ENCODE measurements around the gene SLC47A2. TPM values are rescaled to one million over a fixed set of nuclear protein-coding genes. Genes with fewer than 3 reads are reported as not detected.

SLC47A2 gene
- total RNA-seq, 1 donor from 2014 or later = not detected

GRCh38 chr17:19705201-19705600 lies 11.2 kb downstream of the SLC47A2 start:
- Mint-ChIP-seq H3K9me3 (no peaks in the 10 kb centered on the region), H3K27ac (no peak overlapping the region), H3K27me3 (no peaks in the 10 kb centered on the region), H3K4me3 (no peak overlapping the region), H3K4me1 (no peaks in the 10 kb centered on the region), H3K36me3 (ENCODE audit: low read depth) (no peaks in the 10 kb centered on the region)
- DNase-seq (no peak), ATAC-seq (ENCODE audit: low read depth) (no peak)
- CTCF ChIA-PET = no interaction called here
- POLR2A ChIA-PET = no interaction called here
- intact Hi-C loops (cut with micrococcal nuclease) = no loop called here
- TF ChIP-seq CTCF (IDR thresholded peaks at IDR 0.05) = no peak

GRCh38 chr17:19703828-19704613 lies 12.4 kb downstream of the SLC47A2 start:
- Mint-ChIP-seq H3K27me3 (no peaks in the 10 kb centered on the region), H3K4me3 (no peak overlapping the region), H3K36me3 (ENCODE audit: low read depth) (no peaks in the 10 kb centered on the region), H3K27ac (no peak overlapping the region), H3K4me1 (no peaks in the 10 kb centered on the region), H3K9me3 (no peaks in the 10 kb centered on the region)
- ATAC-seq (ENCODE audit: low read depth) = no peak
- ChIA-PET CTCF (no interaction called here), POLR2A (no interaction called here)
- TF ChIP-seq CTCF (IDR thresholded peaks at IDR 0.05) = no peak
- no peak for DNase-seq
- intact Hi-C loops (cut with micrococcal nuclease) = no loop called here

GRCh38 chr17:19703106-19703827 lies 13.1 kb downstream of the SLC47A2 start:
- Mint-ChIP-seq H3K4me3 (no peak overlapping the region), H3K36me3 (ENCODE audit: low read depth) (no peaks in the 10 kb centered on the region), H3K4me1 (no peaks in the 10 kb centered on the region), H3K9me3 (no peaks in the 10 kb centered on the region), H3K27me3 (no peaks in the 10 kb centered on the region), H3K27ac (peak overlapping the region; percentile 16)
- DNase-seq (no peak), ATAC-seq (ENCODE audit: low read depth) (no peak)
- intact Hi-C loops (cut with micrococcal nuclease) = no loop called here
- POLR2A ChIA-PET = no interaction called here
- CTCF ChIA-PET = no interaction called here
- TF ChIP-seq CTCF (IDR thresholded peaks at IDR 0.05) = no peak

GRCh38 chr17:19702217-19702641 lies 14.2 kb downstream of the SLC47A2 start:
- POLR2A ChIA-PET = no interaction called here
- intact Hi-C loops (cut with micrococcal nuclease) = no loop called here
- no peaks in the 10 kb centered on the region for H3K36me3 Mint-ChIP-seq (ENCODE audit: low read depth)

More at GRCh38 chr17:19702217-19702641, 14.2 kb downstream of the SLC47A2 start:
- DNase-seq (no peak), ATAC-seq (ENCODE audit: low read depth) (no peak)
- CTCF ChIA-PET = no interaction called here
- H3K27me3 Mint-ChIP-seq = no peaks in the 10 kb centered on the region
- no peak for TF ChIP-seq CTCF (IDR thresholded peaks at IDR 0.05)
- H3K4me3 Mint-ChIP-seq = no peak overlapping the region
- no peak overlapping the region for H3K27ac Mint-ChIP-seq
- H3K9me3 Mint-ChIP-seq = no peaks in the 10 kb centered on the region
- no peaks in the 10 kb centered on the region for H3K4me1 Mint-ChIP-seq

All from activated B cell treated with CpG ODN at 0.5 μM for 24 hours (primary cell).